ENCODE measurements around the gene KPNA1.

DNA sequence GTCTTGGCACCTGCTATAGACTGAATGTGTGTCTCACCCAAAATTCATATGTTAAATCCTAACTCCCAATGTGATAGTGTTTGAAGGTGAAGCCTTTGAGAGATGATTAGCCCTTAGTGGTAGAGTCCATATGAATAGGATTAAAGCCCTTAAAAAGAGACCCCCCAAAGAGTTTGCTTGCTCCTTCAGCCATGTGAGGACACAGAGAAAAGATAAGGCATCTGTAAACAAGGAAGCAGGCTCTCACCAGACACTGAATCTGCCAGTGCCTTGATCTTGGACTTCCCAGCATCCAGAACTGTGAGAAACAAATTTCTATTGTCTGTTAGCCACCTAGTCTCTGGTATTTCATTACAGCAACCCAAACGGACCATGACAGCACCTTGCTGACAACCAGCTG is 16.6 kb downstream of the KPNA1 start:
- TF ChIP-seq ATF1 (CRISPR knock-in tag; IDR thresholded peaks at IDR 0.05) (no peak), POLR2A (IDR thresholded peaks at IDR 0.05; ENCODE audit: insufficient read depth in 1 of 2, low read depth in 2 of 2, low read length in 2 of 2) (no peak), RAD21 (CRISPR knock-in tag; IDR thresholded peaks at IDR 0.05) (no peak), FOXM1 (CRISPR knock-in tag; IDR thresholded peaks at IDR 0.05) (no peak), SETDB1 (CRISPR knock-in tag; IDR thresholded peaks at IDR 0.05; ENCODE audit: borderline replicate concordance) (no peak), NFIB (CRISPR knock-in tag; IDR thresholded peaks at IDR 0.05; ENCODE audit: borderline replicate concordance) (no peak), ZNF530 (CRISPR knock-in tag; IDR thresholded peaks at IDR 0.05; ENCODE audit: low read depth) (no peak), TEAD2 (CRISPR knock-in tag; IDR thresholded peaks at IDR 0.05) (no peak)
- TF ChIP-seq, protein P1, sequence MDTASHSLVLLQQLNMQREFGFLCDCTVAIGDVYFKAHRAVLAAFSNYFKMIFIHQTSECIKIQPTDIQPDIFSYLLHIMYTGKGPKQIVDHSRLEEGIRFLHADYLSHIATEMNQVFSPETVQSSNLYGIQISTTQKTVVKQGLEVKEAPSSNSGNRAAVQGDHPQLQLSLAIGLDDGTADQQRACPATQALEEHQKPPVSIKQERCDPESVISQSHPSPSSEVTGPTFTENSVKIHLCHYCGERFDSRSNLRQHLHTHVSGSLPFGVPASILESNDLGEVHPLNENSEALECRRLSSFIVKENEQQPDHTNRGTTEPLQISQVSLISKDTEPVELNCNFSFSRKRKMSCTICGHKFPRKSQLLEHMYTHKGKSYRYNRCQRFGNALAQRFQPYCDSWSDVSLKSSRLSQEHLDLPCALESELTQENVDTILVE (CRISPR knock-in tag; IDR thresholded peaks at IDR 0.05), result no peak
- TF ChIP-seq, protein P2, sequence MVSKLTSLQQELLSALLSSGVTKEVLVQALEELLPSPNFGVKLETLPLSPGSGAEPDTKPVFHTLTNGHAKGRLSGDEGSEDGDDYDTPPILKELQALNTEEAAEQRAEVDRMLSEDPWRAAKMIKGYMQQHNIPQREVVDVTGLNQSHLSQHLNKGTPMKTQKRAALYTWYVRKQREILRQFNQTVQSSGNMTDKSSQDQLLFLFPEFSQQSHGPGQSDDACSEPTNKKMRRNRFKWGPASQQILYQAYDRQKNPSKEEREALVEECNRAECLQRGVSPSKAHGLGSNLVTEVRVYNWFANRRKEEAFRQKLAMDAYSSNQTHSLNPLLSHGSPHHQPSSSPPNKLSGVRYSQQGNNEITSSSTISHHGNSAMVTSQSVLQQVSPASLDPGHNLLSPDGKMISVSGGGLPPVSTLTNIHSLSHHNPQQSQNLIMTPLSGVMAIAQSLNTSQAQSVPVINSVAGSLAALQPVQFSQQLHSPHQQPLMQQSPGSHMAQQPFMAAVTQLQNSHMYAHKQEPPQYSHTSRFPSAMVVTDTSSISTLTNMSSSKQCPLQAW (CRISPR knock-in tag; IDR thresholded peaks at IDR 0.05), result no peak
- TF ChIP-seq, protein P3, sequence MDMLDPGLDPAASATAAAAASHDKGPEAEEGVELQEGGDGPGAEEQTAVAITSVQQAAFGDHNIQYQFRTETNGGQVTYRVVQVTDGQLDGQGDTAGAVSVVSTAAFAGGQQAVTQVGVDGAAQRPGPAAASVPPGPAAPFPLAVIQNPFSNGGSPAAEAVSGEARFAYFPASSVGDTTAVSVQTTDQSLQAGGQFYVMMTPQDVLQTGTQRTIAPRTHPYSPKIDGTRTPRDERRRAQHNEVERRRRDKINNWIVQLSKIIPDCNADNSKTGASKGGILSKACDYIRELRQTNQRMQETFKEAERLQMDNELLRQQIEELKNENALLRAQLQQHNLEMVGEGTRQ (IDR thresholded peaks at IDR 0.05; ENCODE audit: low read depth, low read length), result no peak
- TF ChIP-seq, protein P3 (CRISPR knock-in tag; IDR thresholded peaks at IDR 0.05; ENCODE audit: borderline replicate concordance), result no peak
- TF ChIP-seq, protein P4, sequence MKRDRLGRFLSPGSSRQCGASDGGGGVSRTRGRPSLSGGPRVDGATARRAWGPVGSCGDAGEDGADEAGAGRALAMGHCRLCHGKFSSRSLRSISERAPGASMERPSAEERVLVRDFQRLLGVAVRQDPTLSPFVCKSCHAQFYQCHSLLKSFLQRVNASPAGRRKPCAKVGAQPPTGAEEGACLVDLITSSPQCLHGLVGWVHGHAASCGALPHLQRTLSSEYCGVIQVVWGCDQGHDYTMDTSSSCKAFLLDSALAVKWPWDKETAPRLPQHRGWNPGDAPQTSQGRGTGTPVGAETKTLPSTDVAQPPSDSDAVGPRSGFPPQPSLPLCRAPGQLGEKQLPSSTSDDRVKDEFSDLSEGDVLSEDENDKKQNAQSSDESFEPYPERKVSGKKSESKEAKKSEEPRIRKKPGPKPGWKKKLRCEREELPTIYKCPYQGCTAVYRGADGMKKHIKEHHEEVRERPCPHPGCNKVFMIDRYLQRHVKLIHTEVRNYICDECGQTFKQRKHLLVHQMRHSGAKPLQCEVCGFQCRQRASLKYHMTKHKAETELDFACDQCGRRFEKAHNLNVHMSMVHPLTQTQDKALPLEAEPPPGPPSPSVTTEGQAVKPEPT (CRISPR knock-in tag; IDR thresholded peaks at IDR 0.05; ENCODE audit: low read depth), result no peak
- TF ChIP-seq, protein P5, sequence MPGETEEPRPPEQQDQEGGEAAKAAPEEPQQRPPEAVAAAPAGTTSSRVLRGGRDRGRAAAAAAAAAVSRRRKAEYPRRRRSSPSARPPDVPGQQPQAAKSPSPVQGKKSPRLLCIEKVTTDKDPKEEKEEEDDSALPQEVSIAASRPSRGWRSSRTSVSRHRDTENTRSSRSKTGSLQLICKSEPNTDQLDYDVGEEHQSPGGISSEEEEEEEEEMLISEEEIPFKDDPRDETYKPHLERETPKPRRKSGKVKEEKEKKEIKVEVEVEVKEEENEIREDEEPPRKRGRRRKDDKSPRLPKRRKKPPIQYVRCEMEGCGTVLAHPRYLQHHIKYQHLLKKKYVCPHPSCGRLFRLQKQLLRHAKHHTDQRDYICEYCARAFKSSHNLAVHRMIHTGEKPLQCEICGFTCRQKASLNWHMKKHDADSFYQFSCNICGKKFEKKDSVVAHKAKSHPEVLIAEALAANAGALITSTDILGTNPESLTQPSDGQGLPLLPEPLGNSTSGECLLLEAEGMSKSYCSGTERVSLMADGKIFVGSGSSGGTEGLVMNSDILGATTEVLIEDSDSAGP (CRISPR knock-in tag; IDR thresholded peaks at IDR 0.05; ENCODE audit: borderline replicate concordance), result no peak

Data from HepG2 (cell line).